ENCODE measurements around the gene NDUFS6.

NDUFS6 gene

DNA sequence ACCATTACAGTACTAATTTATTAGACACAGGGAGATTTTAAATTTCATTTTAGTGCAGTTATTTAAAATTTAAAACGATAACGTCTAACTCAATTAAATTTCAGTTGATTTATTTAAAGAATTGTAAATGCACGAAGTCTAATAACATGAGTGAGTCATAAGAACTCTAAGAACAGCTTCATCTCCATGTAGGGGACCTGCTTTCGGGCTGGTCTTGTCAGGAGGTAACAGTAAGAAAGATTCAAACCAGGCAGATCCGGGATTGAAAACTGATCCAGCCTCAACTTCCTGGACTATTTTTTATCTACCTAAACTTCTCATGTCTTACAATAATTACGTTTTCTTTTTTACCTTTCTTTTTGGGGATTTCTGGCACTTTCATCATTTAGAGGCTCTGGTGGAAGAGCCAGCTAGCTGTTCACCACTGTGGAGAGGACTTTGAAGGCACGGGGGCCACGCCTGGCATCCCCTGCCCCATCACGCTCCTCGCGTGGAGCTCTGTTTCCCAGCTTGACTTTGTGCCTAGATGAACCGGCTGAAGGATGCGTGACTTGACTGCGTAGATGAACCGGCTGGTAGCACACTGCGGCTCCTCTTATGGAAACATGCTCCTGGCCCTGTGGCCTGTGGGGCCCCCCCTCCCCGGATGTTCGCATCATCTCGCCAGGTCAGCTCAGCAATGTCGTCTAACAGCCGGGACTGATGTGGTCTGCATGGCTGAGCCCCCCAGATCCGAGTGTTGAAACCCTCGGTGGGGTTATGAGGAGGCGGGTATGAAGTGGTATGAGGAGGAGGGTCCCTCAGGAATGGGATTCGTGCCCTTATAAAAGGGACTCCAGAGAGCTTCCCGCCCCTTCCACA, 26.0 kb downstream of the NDUFS6 start:
- DNase-seq (ENCODE audit: low read depth) = no peak
- H3K4me3 ChIP-seq (ENCODE audit: low read depth, low read length) = no peak overlapping the region

- no peak for DNase-seq (ENCODE audit: low read depth)
- no peak overlapping the region for H3K4me3 ChIP-seq (ENCODE audit: low read depth, low read length)
Measured at GRCh38 chr5:1827886-1828397, 26.7 kb downstream of the NDUFS6 start.

GRCh38 chr5:1830571-1831228, 29.5 kb downstream of the NDUFS6 start:
- no peak for DNase-seq (ENCODE audit: low read depth)
- H3K4me3 ChIP-seq (ENCODE audit: low read depth, low read length) = no peak overlapping the region

GRCh38 chr5:1831257-1831656, 30.1 kb downstream of the NDUFS6 start:
- DNase-seq (ENCODE audit: low read depth) = no peak

GRCh38 chr5:1831677-1832313, 30.6 kb downstream of the NDUFS6 start:
- no peak for DNase-seq (ENCODE audit: low read depth)
- H3K4me3 ChIP-seq (ENCODE audit: low read depth, low read length) = no peak overlapping the region

More at GRCh38 chr5:1831257-1831656, 30.1 kb downstream of the NDUFS6 start:
- no peak overlapping the region for H3K4me3 ChIP-seq (ENCODE audit: low read depth, low read length)

- H3K4me3 ChIP-seq (ENCODE audit: low read depth, low read length) = no peak overlapping the region
- no peak for DNase-seq (ENCODE audit: low read depth)
Measured at GRCh38 chr5:1832511-1833250, 31.5 kb downstream of the NDUFS6 start.

DNA sequence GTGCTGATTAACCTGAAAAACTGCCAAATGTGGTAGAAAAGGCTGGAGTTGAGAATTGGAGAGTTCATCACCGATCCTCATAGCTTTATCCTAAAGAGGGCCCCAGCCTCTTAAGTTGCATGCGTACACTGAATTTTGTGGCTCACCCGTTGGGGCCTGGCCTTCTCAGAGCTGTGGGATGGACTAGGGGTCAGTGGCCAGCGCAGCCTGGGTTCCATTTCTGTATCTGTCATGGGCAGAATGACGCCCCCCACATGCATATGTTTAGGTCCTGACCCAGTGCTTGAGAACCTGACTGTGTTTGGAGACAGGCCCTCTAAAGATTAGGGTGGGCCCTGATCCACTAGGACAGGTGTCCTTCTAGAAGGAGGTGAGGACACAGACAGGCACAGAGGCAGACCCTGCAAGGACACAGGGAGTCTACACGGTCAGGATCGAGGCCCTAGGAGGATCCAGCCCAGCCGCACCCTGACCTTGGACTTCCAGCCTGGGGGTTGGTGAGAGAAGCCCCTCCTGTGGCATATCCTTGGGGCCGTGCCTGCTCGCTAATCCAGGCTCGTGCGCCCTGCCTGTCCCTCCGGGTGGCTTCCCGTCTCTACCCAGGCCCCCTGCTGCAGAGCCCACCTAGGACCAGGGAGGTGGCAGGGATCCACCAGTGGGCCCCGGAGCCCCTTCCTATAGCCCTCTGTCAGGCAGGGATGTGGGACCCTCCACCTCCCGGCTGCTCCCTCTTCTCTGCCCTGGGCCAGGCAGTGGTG, 32.2 kb downstream of the NDUFS6 start:
- DNase-seq (ENCODE audit: low read depth) = no peak
- no peak overlapping the region for H3K4me3 ChIP-seq (ENCODE audit: low read depth, low read length)

GRCh38 chr5:1834022-1834551, 32.9 kb downstream of the NDUFS6 start:
- no peak for DNase-seq (ENCODE audit: low read depth)
- H3K4me3 ChIP-seq (ENCODE audit: low read depth, low read length) = no peak overlapping the region

- no peak for DNase-seq (ENCODE audit: low read depth)
- no peak overlapping the region for H3K4me3 ChIP-seq (ENCODE audit: low read depth, low read length)
Measured at GRCh38 chr5:1834721-1835429, 33.7 kb downstream of the NDUFS6 start.

- no peak overlapping the region for H3K4me3 ChIP-seq (ENCODE audit: low read depth, low read length)
- DNase-seq (ENCODE audit: low read depth) = no peak
Measured at GRCh38 chr5:1835431-1835830, 34.2 kb downstream of the NDUFS6 start.

- DNase-seq (ENCODE audit: low read depth) = no peak
- H3K4me3 ChIP-seq (ENCODE audit: low read depth, low read length) = no peak overlapping the region
Measured at GRCh38 chr5:1836176-1836890, 35.1 kb downstream of the NDUFS6 start.

- H3K4me3 ChIP-seq (ENCODE audit: low read depth, low read length) = no peak overlapping the region
- no peak for DNase-seq (ENCODE audit: low read depth)
Measured at GRCh38 chr5:1836891-1837880, 36.0 kb downstream of the NDUFS6 start.

DNA sequence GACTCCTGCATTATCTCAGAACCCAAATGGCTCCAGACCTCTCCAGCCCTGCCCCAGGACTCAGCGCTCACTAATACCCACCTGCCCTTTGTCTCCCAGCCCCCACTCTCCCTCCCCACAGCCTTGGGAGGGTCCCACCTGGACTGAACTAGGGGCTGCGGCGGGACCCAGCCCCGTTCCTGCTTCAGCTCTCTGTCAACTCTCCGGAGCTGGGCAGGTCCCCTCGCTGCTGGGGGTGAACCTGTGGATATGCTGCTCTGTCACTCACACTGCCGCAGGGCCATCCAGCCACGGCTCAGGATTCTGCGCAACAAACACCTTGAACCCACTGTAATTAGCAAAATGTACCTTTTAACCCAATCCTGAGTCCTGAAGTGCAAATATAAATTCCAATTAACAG, 36.8 kb downstream of the NDUFS6 start:
- H3K4me3 ChIP-seq (ENCODE audit: low read depth, low read length) = no peak overlapping the region
- no peak for DNase-seq (ENCODE audit: low read depth)

- DNase-seq (ENCODE audit: low read depth) = no peak
- no peak overlapping the region for H3K4me3 ChIP-seq (ENCODE audit: low read depth, low read length)
Measured at GRCh38 chr5:1840071-1840547, 38.9 kb downstream of the NDUFS6 start.

- no peak for DNase-seq (ENCODE audit: low read depth)
- no peak overlapping the region for H3K4me3 ChIP-seq (ENCODE audit: low read depth, low read length)
Measured at GRCh38 chr5:1840741-1841521, 39.7 kb downstream of the NDUFS6 start.
